Osteocyte (in vitro differentiated cells): ENCODE measurements around the gene GRK1. TPM values are rescaled to one million over a fixed set of nuclear protein-coding genes. Genes with fewer than 3 reads are reported as not detected.

Experiments used
- DNase-seq: peaks from one replicate; pipeline ENCODE4 v3.0.0; 2021; ENCODE audit warnings: mixed read lengths; ENCODE audit not compliant: unreplicated experiment; ENCODE audit errors: extremely low spot score
- H3K27ac Mint-ChIP-seq: one replicate; pipeline ENCODE4 v1.8.0; 2021; ENCODE audit warnings: mild to moderate bottlenecking, mixed read lengths; ENCODE audit not compliant: unreplicated experiment
- H3K27me3 Mint-ChIP-seq: one replicate; pipeline ENCODE4 v1.8.0; 2021; ENCODE audit warnings: mixed read lengths; ENCODE audit not compliant: unreplicated experiment
- H3K36me3 Mint-ChIP-seq: one replicate; pipeline ENCODE4 v1.8.0; 2021; ENCODE audit warnings: mixed read lengths; ENCODE audit not compliant: unreplicated experiment
- H3K4me1 Mint-ChIP-seq: one replicate; pipeline ENCODE4 v1.8.0; 2021; ENCODE audit warnings: mixed read lengths; ENCODE audit not compliant: unreplicated experiment
- H3K4me3 Mint-ChIP-seq: one replicate; pipeline ENCODE4 v1.8.0; 2021; ENCODE audit warnings: mild to moderate bottlenecking, moderate library complexity, mixed read lengths; ENCODE audit not compliant: unreplicated experiment
- H3K9me3 Mint-ChIP-seq: one replicate; pipeline ENCODE4 v1.8.0; 2021; ENCODE audit warnings: mixed read lengths; ENCODE audit not compliant: unreplicated experiment
- total RNA-seq: library from RNA; stranded (reverse); gene quantifications from 2 replicates; pipeline ENCODE4 v1.2.1, GENCODE V29; 2021
- TF ChIP-seq, protein P1 (sequence below): fragments of 200-600 bp; sonication (generic); IDR thresholded peaks from 2 replicates; pipeline ENCODE4 v1.5.0; 2021; ENCODE audit warnings: antibody characterized with exemption, mild to moderate bottlenecking, moderate library complexity

Gene GRK1
- total RNA-seq, 1 donor from 2014 or later, result not detected

DNA sequence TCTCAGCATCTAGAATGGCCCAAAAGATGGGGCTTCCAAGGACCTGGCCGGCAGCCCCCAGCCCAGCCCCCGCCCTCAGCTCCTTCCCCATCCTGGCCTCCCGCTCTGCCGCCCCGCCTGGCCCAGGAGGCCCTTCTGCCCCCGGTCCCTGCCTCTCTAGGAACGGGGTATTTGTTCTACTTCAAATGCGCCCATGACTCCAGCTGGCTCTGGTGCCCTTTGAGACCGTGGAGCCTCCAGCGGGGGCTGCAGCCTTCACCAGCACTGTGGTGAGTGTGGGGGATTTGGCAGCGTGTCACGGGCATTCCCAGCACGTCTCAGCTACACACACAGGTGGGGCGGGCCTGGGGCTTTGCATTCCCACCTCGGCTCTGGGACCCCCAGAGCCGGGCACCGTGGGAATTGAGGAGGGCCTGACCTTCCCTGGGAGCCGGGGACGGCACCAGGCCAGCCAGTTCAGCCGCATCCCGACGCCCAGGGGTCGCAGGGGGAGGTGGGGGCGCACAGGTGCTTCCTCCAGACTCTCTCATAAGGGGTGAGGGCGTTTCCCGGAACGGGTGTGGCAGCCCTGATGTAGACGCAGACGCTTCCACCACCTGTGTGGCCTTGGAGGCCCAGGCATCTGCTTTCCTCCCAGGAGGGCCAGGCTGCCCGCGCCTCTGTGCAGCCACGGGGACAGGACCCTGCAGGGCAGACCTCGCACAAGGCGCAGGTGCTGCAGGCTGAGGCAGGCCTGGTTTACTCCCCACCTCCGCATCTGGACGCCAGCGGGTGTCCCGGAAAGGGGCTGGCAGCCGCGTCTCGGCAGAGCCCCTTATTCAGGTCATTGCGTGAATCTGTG is 10.0 kb upstream of the GRK1 start:
- Mint-ChIP-seq H3K4me3 (no peak overlapping the region), H3K27me3 (peaks cover 15% of the 10 kb centered on the region), H3K9me3 (peaks cover 15% of the 10 kb centered on the region), H3K36me3 (peaks cover 2% of the 10 kb centered on the region), H3K27ac (no peak overlapping the region), H3K4me1 (peaks cover 17% of the 10 kb centered on the region)
- TF ChIP-seq, protein P1, sequence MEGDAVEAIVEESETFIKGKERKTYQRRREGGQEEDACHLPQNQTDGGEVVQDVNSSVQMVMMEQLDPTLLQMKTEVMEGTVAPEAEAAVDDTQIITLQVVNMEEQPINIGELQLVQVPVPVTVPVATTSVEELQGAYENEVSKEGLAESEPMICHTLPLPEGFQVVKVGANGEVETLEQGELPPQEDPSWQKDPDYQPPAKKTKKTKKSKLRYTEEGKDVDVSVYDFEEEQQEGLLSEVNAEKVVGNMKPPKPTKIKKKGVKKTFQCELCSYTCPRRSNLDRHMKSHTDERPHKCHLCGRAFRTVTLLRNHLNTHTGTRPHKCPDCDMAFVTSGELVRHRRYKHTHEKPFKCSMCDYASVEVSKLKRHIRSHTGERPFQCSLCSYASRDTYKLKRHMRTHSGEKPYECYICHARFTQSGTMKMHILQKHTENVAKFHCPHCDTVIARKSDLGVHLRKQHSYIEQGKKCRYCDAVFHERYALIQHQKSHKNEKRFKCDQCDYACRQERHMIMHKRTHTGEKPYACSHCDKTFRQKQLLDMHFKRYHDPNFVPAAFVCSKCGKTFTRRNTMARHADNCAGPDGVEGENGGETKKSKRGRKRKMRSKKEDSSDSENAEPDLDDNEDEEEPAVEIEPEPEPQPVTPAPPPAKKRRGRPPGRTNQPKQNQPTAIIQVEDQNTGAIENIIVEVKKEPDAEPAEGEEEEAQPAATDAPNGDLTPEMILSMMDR, result no peak
- no peak for DNase-seq

DNA sequence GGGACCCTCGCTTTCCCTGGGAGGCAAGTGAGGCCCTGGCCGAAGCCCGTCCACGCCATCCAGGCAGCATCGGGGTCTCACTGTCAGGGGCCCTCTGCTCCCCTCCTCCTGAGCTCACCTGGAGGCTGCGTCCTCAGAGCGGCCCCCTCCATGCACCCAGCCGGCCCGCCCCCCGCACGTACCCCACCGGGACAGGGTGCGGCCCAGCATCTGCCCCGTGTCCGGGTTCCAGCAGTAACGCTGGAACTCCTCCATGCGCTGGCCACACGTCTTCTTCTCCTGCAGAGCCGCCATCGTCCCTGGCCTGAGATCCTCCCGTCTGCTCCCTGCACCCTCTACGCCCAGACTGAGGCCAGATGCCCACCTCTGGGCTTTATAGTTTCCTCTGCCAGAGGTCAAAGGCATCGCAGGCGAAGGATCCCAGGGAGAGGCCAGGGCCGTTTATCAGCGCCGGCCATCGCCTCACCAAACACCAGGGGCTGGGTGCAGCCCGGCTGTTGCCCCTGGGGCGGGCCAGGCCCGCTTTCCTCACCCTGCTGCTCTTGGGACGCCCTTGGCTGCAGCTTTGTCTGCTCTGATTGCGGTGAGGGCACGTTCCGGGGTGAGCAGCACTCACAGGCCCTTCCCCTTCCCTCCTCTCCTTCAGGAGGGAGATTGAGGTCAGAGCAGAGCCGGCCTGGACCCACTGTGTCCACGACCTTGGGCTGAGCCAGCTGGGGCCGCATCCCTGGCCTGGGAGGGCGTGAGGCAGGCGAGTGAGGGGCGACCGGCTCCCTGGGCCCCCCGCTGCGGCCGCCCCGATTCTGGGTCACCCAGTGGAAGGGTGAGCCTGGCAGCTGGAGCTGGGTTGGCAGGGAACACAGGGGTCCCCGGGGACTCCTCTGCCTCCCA is 8.9 kb upstream of the GRK1 start, which contains the start of gene ATP4B:
Gene ATP4B, minus strand, starts transcription at position 348 of the 891 bp plus-strand sequence. Its CDS starts 54 bp downstream, at position 294.
- H3K4me3 Mint-ChIP-seq, result no peak within 1 kb of the TSS
- TF ChIP-seq, protein P1, result no peak
- DNase-seq, result no peak

DNA sequence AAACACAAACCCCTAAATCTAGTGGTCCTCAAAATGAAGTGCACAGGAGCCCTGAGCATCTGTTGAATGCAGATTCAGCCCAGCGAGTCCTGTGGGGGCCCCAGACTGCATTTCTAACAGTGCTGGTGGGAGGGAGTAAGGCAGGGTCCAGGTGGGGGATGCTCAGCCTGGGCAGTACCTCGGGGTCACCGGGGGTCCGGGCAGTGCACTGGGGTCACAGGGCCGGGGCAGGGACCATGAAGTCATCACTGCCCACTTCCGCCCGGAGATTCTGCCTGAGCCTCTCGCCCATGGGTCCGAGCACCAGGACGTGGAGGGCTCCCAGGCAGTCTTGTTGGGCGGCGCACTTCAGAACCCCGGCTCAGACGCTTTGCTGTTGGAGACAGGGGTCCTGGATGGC is 8.2 kb upstream of the GRK1 start:
- H3K27me3 Mint-ChIP-seq, result peaks cover 23% of the 10 kb centered on the region
- peaks cover 20% of the 10 kb centered on the region for H3K9me3 Mint-ChIP-seq
- peaks cover 2% of the 10 kb centered on the region for H3K36me3 Mint-ChIP-seq
- TF ChIP-seq, protein P1, result no peak
- H3K4me1 Mint-ChIP-seq, result peaks cover 5% of the 10 kb centered on the region
- no peak overlapping the region for H3K27ac Mint-ChIP-seq
- no peak for DNase-seq
- no peak overlapping the region for H3K4me3 Mint-ChIP-seq

More for the DNA sequence above, 8.9 kb upstream of the GRK1 start, which contains the start of gene ATP4B:
- Mint-ChIP-seq H3K36me3 (peaks cover 2% of the 10 kb centered on the region), H3K27ac (no peak within 1 kb of the TSS), H3K4me1 (peaks cover 12% of the 10 kb centered on the region), H3K9me3 (peaks cover 20% of the 10 kb centered on the region), H3K27me3 (peaks cover 22% of the 10 kb centered on the region)

DNA sequence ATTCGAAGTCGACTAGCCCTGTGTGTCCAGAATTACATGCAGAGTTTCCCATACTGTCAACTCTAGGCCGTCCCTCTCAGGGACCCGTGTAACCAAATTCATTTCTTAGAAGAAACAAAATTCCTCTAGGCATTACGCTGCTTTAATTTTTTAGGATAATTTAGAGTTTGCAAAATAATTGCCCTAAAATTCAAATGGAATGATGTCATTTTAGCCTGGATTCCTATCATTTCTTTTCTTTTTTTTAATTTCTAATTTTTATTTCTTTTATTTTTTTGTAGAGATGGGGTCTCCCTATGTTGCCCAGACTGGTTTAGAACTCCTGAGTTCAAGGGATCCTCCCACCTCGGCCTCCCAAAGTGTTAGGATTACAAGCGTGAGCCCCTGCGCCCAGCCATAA is 7.7 kb upstream of the GRK1 start:
- no peak overlapping the region for H3K4me3 Mint-ChIP-seq
- H3K27ac Mint-ChIP-seq, result no peak overlapping the region
- peaks cover 20% of the 10 kb centered on the region for H3K9me3 Mint-ChIP-seq
- peaks cover 2% of the 10 kb centered on the region for H3K36me3 Mint-ChIP-seq
- TF ChIP-seq, protein P1, result no peak
- H3K4me1 Mint-ChIP-seq, result no peaks in the 10 kb centered on the region
- H3K27me3 Mint-ChIP-seq, result peaks cover 23% of the 10 kb centered on the region
- DNase-seq, result no peak
